Measurements from ENCODE around the gene CDC42BPB. TPM values are rescaled to one million over a fixed set of nuclear protein-coding genes. Genes with fewer than 3 reads are reported as not detected.

CDC42BPB gene
- total and polyA plus RNA-seq, 2 of the 13 experiments (the other 11 are each of a cell fraction or from before 2014, with no cell fraction given), result 19.7 to 32.3 TPM

- TF ChIP-seq ZNF382 (CRISPR knock-in tag; IDR thresholded peaks at IDR 0.05; ENCODE audit: borderline replicate concordance) (no peak), E2F2 (CRISPR knock-in tag; IDR thresholded peaks at IDR 0.05; ENCODE audit: borderline replicate concordance) (no peak)
These were observed 168.6 kb downstream of the CDC42BPB start (continued) for GRCh38 chr14:102888748-102889147.

GRCh38 chr14:102885737-102886447 lies 171.5 kb downstream of the CDC42BPB start:
- no peak overlapping the region for H3K4me3 ChIP-seq (replicated peaks in 1 of 3; ENCODE audit: insufficient read depth in 1 of 3, low read depth in 2 of 3, low read length in 3 of 3)
- H3K4me1 ChIP-seq (ENCODE audit: insufficient read depth, low read length), result no peaks in the 10 kb centered on the region; the same call in 1 of the 2 replicates
- no peak overlapping the region for H2AFZ ChIP-seq (ENCODE audit: low read length)
- CTCF ChIA-PET (ENCODE audit: low intra/inter-chr PET ratio, low total read pairs), result no interaction called here
- peaks cover 2 to 6% of the 10 kb centered on the region in 2 experiments; a peak in 1 of 5 replicates for H3K36me3 ChIP-seq (replicated peaks in 1 of 2; ENCODE audit: control insufficient read depth in 1 of 2, insufficient read depth in 2 of 2, low read length in 2 of 2)
- no peaks in the 10 kb centered on the region for H3K27me3 ChIP-seq (ENCODE audit: control insufficient read depth in 1 of 2, insufficient read depth in 2 of 2, low read length in 2 of 2)
- intact Hi-C loops (cut with micrococcal nuclease; ENCODE audit: unreplicated experiment) (no loop called here), in situ Hi-C loops (cut with HindIII; ENCODE audit: extremely low pct_ligation_motif_present, low pct_unique_long_range_greater_than_20kb) (no loop called here)
- ATAC-seq (peak; percentile 26; the same call in 2 of the 3 replicates), FAIRE-seq (no peak), DNase-seq (ENCODE audit: low spot score) (no peak)
- H3K9me3 ChIP-seq (ENCODE audit: low read length), result no peaks in the 10 kb centered on the region
- H4K20me1 ChIP-seq (ENCODE audit: insufficient read depth, low read length), result no peaks in the 10 kb centered on the region
- H3K4me2 ChIP-seq (ENCODE audit: low read depth, low read length), result no peak overlapping the region
- no peak overlapping the region for H3K27ac ChIP-seq (ENCODE audit: extremely low read length, insufficient read depth, low read length)
- no peaks in the 10 kb centered on the region for H3K79me2 ChIP-seq (ENCODE audit: insufficient read depth, low read length)
- BruUV-seq (replicated peaks), result no TSS peak
- WGBS (ENCODE audit: low lambda C conversion rate), result 100% methylated on average over 8 of the region's 22 CpGs
- POLR2A ChIA-PET, result no interaction called here
- H3K9ac ChIP-seq (ENCODE audit: insufficient read depth, low read depth, low read length), result no peak overlapping the region
- TF ChIP-seq SP140L (CRISPR knock-in tag; IDR thresholded peaks at IDR 0.05; ENCODE audit: borderline replicate concordance) (no peak), ZNF883 (CRISPR knock-in tag; IDR thresholded peaks at IDR 0.05; ENCODE audit: not compliant biosample characterization) (no peak), ELF4 (CRISPR knock-in tag; IDR thresholded peaks at IDR 0.05; ENCODE audit: borderline replicate concordance) (no peak), ZNF3 (CRISPR knock-in tag; IDR thresholded peaks at IDR 0.05) (no peak), KMT2B (CRISPR knock-in tag; IDR thresholded peaks at IDR 0.05) (no peak), MAFG (CRISPR knock-in tag; IDR thresholded peaks at IDR 0.05) (no peak), MEIS2 (CRISPR knock-in tag; IDR thresholded peaks at IDR 0.05) (no peak), NR2F6 (IDR thresholded peaks at IDR 0.05) (no peak), NR2F6 (CRISPR knock-in tag; IDR thresholded peaks at IDR 0.05) (no peak)
